GM18508 (cell line): ENCODE data around the gene PRDM11.
"Not testable (repeated sequence)": the region's sequence is repeated elsewhere in the genome, so short reads cannot be mapped to it uniquely, and the experiment has no call there.

Source experiments
- ATAC-seq: cut with Tn5 transposase; IDR thresholded peaks from one replicate; pipeline ENCODE4 v1.9.1; 2021; ENCODE audit warnings: moderate number of reproducible peaks; ENCODE audit not compliant: insufficient read depth, unreplicated experiment

PRDM11 gene

DNA sequence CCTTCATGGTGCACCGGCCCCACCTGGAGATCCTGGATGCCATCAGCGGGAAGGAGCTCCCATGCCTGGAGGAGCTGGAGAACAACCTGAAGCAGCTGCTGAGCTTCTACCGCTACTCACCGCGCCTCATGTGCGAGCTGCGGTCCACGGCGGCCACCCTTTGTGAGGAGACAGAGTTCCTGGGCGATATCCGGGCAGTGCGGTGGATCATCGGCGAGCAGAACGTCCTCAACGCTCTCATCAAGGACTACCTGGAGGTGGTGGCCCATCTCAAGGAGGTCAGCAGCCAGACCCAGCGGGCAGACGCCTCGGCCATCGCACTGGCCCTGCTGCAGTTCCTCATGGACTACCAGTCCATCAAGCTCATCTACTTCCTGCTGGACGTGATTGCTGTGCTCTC, 80.5 kb downstream of the PRDM11 start:
- ATAC-seq = no peak

DNA sequence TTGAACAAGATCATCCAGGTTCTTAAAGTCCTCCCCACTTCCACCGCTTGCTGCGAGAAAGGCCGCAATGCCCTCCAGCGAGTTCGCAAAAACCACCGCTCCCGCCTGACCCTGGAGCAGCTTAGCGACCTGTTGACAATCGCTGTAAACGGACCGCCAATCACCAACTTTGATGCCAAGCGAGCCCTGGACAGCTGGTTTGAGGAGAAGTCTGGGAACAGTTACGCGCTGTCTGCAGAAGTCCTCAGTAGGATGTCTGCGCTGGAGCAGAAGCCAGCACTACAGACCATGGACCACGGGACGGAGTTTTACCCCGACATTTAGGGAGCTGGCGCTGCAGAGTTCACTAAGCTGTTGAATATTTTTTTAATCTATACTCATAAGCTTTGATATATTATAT, 81.4 kb downstream of the PRDM11 start:
- ATAC-seq = no peak

DNA sequence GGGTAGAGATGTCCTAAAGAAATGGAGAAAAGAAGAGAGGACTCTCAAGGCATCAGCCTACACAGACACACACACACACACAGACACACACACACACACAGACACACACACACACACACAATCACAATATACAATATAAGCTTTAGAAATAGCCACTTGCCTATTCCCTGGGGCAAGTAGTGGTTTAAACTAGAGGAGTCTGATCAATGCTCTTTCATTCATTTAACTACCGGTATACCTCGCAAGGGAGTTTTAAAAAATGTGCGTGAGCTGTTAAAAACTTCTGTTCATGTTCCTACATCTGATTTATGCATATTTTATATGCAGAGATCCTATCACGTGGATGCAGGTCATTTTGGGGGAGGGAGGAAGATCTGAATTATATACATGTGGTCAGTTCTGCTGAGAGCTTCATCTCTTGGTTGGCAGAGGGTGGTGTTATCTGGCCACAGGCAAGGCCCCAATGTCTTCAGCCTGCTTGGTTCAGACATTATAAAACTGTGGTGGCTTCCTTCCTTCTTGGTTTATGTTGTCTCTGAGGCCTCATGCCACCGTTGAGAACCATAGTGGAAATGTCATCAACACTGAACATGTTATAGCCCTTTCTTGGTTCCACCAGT, 83.1 kb downstream of the PRDM11 start:
- no peak for ATAC-seq

DNA sequence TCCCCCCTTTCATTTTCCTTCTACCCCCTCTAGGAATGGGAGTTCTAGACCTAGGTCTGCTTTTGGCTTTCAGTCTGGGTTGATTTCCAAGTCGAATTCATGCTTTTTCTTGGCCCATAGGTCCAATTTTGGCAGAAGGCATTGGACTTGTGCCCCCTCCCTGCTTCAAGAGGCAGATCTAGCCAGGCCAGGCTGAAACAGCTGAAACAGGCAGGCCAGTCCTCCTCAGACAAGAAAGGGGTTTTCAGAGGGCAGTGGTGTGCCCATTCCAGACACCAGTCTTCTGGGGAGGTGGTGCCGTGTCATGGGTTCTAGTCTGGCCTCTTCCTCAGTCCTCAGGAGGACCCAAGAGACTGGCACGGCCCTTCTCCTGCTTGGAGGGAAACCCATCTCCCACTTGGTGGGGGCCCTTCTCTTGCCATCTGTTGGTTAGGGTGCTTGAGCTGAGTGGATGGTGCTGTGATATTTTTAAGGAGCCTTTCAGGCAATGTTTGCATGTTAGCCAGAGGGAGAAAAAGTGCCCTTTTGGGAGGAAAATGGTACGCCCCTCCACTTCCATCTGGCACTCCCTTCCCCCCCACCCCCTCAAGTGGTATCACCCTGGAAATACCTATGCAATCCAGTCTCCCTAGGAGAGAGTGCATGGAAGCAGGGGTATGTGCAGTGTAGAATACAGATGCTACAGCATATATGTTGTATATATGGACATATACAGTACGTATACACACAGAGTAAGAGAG, 86.1 kb downstream of the PRDM11 start:
- ATAC-seq = no peak

DNA sequence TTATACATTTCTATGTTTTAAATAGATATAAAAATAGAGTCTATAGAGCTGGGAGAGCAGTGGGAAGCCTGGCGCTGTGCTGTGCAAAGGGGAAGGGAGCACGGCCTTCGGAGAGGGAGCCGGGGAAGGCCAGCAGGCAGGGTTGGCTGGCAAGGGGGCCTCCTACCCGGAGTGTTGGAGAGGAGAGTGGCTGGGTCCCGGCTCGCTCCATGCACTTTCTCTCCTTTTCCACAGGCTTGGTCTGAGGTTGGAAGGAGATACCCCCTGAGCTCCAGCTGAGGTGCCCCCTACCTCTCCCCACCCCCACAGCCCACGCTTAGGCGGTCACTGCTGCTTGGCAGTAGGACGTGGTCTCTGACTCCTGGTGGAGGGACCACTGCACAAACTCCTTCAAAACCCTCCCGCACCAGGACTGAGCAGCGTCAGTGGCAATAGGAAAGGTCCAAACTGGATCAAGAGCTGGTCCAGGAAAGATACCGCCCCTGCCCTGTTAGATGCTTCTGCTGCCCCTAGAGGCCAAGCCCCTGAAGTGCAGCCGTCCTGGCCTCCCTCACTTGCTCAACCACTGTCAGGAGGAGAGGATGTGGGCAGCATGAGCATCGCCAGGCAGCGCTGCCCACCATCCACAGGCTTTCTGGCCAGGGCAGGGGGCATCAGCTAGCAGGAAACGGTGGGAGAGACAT, 86.8 kb downstream of the PRDM11 start:
- ATAC-seq = no peak

DNA sequence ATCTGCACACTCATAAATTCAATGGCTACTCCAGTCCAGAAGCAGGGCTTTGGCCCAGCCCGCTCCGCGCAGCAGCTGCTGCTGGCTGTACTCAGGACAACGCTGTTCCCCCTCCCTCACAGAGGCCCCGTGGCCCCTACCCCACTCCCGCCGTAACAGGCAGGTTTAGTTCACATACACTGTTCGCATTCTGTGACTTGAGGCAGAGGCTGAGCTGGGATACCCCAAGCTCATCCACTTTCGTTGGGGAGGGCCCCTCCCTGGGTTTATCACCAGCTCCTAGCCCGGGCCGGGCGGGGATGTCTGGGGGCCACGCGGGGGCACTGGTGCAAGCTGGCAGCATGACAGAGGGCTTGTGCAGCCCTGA, 87.3 kb downstream of the PRDM11 start:
- no peak for ATAC-seq

DNA sequence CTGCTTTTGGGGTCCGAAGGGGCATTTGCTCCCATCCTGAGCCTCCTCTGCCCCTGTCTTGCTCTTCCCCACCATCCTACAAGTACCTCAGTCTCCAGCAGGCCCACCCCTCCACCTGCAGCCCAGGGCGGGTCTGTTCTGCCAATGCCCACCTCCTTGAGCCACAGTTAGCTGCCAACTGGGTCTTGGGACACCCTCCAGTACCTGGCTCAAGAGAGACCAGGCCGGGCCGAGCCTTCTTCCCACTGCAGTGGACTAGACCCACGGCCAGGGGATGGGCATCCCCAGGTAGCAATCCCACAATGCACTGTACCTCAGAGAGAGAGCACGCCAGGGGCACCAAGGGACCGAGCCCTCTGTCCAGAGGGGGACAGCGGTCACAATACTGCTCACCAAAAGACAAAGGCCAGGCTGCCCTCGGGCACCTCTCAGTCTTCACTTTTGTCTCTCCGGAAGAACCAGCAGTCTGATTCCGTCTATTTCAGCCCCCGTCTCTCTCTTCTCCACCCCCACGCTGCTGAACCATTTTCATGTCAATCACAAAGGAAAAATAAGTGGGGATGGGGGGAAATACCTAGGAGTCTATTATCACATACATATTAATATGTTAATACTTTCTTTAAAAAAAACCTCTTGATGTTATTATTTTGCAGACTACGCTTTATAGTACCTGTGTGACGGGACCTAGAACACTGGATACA, 88.0 kb downstream of the PRDM11 start:
- no peak for ATAC-seq

DNA sequence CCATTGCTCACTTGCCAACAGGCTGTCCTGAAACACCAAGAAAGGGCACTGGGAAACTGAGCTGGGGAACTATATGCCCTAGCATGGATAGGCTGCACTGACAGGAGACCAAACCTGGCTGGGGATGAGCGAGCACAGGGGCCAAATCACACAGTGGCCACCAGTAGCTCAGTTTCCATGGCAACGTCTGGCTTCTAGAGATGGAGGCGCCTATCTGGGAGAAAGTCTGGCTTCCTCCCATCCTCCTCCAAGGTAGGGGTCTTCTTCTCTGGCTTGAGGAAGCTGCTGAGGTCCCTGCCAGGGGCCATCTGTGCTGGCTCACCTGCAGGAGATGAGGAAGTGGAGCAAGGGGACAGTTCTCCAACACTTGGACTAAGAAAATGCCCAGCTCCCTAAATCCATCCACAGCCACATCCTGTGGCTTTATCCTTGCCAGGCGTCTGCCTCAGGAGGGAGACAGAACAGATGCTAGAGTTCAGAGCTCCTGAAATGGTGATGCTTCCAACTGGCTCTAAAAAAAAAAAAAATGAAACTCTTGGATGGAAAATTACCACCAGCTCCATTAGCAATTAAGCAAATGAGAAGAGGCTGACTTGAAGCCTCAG, 91.4 kb downstream of the PRDM11 start:
- no peak for ATAC-seq

DNA sequence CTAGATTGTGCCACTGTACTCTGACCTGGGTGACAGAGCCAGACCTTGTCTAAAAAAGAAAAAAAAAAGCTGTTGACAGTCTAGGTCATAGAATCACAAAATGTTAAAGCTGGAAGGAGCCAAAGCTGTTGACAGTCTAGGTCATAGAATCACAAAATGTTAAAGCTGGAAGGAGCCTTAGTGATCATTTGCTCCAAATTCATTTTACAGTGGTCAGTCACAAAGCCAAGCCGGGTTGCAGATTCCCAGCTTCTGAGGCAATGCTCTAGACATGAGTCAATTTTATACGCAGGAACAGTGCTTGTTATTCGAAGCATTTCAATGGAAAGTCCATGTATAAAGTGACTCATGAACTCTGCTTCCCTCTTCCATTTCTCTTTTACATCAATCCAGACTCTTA, 92.3 kb downstream of the PRDM11 start:
- ATAC-seq = no peak

DNA sequence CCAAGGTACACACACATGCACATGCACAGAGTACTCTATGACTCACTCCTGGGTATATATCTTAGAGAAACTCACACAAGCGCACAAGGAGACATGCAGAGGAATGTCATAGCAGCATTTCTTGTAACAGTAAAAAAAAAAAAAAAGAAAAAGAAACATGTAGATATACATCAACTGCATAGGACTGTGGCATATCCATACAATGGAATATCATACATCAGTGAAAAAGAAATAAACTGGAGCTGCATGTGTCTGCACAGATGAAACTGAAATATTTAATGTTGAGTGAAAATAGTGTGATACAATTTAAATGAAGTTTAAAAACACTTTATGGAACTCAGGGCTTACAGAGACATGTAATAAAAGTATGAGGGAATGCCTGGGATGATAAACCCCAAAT, 93.3 kb downstream of the PRDM11 start:
- ATAC-seq = no peak

DNA sequence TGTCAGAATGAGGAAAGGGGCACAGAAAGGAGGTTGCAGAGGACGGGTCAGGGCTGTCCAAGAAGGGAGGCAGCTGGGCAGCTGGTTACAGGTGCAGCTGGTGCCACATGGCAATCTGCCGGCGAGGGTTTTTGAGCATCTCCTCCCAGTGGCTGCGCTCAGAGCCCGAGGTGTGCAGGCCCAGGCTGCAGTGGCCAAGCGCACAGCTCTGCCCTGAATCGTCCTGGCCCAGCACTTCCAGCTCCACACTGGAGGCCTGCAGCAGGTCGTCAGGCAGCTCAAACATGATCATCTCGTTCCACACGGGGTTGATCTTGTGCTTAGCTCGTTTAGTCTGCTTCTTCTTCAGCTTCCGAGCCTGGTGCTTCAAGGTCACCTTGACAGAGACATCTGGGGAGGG, 97.5 kb downstream of the PRDM11 start:
- ATAC-seq = no peak

DNA sequence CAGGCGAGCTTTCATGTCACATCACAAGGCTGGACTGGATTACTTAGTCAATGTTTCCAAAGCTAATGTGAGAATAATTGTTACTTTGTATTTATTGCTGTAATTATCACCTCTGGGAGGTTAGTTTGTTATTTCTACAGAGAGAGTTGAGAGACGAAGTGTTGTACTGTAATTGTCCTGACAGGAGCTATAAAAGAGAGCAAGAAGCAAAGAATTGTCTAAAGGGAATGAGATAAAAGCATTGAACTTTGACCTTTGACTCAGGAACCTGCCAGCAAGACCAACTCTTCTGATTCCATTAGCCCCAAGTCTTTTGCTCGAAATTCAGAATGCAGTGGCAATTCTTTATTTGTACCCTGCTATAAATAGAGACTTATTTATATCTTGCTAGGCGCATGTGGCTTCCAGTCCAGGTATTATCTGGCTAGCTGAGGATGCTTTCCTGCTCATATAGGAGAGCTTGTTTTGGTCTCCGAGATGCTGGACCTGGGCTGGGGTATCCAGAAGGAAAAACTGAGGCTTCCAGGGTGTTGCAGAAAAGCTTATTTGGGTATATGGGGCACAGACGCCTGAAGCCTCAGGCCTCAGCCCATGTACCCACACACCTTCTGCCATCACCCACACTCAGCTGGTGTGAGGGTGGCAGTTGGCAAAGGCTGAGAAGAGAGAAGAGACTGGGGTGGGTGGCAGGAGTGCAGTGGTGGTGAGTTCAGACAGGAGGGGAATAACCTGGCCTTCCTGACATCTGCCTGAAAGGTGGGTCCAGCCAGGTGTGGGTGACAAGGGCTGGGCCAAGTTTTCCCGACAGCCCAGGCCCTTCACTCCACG, 99.0 kb downstream of the PRDM11 start:
- ATAC-seq = no peak

DNA sequence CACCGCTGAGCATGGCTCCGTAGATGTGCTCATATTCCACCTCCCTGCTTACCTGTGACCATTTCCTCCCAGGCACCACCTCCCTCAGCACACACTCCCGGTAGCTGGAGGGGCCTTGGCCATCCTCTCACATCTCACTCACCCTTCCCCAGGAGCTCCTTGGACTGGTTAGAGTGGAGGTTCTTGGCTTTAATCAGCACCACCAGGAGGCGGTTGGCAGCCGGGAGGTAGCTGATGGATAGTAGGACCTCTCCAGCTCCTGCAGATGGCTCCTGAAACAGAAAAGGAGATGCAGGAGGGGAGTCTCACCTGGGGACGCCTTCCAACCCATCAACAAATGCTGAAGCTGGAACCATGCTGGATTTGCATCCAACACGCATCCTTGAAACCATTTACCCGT, 99.8 kb downstream of the PRDM11 start:
- ATAC-seq = no peak

DNA sequence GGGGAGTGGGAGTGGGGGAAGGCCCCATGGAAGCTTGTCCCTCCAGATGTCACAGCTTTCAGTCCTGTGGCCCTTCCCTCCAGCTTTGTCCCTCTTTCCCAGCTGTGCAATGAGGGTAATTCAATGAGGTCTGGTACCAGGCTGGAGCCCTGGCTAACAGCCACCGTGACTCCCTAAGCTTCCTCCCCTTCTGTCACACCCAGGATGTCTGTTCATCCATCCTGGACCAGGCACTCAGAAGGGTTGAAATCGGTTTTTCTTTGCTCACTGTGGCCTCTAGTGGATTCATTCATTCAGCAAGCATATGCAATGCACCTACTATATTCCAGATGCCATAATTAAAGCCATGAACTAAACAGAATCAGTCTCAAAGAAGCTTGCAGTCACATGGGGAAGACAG, 101.0 kb downstream of the PRDM11 start:
- ATAC-seq = no peak

DNA sequence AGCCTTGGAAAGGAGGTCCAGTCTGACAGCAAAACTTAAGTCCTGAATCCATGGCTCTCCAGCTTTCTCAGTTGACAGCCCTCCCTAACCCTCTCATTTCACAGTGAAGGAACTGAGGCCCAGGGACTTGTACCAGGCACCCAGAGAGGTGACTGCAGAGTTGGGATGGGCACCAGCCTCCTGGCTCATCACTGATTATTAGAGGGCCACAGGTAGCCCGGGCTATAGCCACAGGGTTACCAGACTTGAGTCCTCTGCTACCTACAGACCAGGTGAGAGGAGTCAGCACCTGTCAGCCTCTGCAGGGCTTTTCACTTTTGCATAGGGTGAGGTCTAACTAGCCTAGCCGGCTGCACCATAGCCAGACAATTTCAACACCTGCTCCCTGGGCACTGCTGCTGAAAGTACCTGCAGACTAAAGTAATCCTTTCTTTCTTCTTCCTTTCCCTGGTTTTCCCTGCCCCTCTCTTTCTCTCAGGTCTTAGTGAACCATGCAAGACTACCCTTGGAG, 102.1 kb downstream of the PRDM11 start:
- no peak for ATAC-seq

DNA sequence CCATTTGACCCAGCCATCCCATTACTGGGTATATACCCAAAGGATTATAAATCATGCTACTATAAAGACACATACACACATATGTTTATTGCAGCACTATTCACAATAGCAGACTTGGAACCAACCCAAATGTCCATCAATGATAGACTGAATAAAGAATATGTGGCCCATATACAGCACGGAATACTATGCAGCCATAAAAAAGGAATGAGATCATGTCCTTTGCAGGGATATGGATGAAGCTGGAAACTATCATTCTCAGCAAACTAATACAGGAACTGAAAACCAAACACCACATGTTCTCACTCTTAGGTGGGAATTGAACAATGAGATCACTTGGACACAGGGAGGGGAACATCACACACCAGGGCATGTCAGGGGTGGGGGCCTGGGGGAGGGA, 102.9 kb downstream of the PRDM11 start:
- not testable (repeated sequence) for ATAC-seq

DNA sequence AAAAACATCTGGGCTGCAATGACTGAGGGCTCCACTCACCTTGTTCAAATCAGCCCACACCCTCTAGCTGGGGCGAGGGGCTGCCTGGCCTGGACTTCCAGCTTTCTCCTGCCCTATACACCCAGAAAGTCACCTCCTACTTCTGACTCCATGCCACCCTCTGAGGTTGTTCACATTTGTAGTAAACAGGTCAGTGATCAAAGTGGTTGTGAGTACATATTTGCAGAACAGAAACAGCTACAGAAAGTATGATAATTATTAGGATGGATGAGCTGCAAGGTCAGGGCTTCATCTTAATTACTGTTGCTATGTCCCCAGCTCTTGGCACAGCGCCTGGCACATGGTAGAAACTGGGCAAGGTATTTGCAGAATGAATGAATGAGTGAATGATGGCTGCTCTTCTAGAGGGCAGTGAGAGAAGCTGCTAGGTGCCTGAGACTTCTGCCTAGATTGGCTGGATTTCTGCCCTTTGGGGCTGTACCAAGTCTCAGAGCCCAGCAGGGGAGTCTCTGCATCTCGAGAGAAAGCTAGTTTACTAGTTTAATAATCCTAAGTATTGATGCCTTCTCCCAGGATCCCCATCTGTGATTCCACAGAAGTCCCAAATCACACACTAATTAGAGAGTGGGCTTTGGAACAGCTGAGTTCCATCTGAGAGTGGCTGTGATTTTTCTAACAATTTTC, 103.7 kb downstream of the PRDM11 start:
- ATAC-seq = no peak

DNA sequence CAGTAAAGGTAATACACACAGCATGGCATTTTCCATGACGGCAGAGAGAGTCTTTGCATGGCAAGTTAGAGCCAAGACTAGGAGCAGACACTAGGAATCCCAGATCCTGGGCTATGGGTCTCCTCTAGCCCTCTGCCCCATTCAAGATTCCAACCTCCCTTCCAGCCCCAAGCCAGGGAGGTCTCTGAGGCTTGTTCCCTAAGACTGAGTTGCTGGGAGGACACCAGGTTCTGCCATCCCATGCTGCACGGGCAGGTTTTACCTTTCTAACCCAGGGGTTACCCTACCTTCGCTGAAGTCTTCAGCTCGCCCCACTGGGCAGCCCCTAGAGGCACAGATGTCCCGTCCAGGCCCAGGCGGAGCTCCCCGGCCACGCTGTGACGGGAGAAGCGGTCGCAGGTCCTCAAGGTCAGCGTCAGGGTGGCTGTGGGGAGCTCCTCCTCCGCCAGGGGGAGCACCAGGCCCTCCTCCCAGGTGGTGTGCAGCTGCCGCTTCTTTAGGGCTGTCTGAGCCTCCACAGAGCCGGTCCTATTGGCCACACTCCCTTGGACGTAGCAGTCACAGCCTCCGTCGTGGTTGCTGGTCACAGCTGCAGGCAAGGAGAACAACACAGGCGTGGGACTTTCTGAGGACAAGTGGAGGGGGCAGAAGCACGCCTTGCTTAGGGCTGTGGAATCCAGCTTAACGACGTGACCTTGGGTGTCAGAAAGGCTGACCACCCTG, 105.9 kb downstream of the PRDM11 start:
- no peak for ATAC-seq

DNA sequence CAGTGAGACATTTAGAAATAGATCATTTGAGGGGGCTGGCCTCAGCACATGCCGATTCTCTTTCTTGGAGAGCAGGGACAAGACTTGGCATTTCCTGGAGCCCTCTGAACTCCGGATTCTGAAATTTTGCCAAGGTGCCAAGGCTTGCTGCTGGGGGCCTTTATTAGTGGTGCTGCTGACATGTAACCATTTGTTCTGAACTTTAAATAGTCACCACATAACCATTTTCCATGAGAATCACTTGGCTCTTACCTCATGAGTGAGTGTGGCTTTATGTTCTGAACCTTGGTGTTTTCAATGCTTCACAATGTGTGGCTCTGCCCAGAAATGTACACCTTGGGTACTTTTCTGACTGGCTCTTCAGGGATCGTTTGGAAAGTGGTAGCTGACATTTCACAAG, 106.4 kb downstream of the PRDM11 start:
- ATAC-seq = no peak
